Upper lobe of right lung (tissue), 1 donor: Measurements from ENCODE around the gene SHB. TPM values are rescaled to one million over a fixed set of nuclear protein-coding genes. Genes with fewer than 3 reads are reported as not detected.

Experiments used
- ATAC-seq: fragments of 200-7000 bp; cut with Tn5 transposase; one replicate; pipeline ENCODE4 v1.9.1; 2020; ENCODE audit warnings: mild to moderate bottlenecking, moderate library complexity
- DNase-seq: peaks from one replicate; pipeline ENCODE4 v3.0.0-alpha.2; 2020
- H3K27ac ChIP-seq: fragments of 200-600 bp; one replicate; pipeline ENCODE4 v1.8.0; 2022
- H3K27me3 ChIP-seq: fragments of 200-600 bp; one replicate; pipeline ENCODE4 v1.8.0; 2022; ENCODE audit warnings: mild to moderate bottlenecking
- H3K36me3 ChIP-seq: fragments of 200-600 bp; one replicate; pipeline ENCODE4 v1.8.0; 2022
- H3K4me1 ChIP-seq: fragments of 200-600 bp; one replicate; pipeline ENCODE4 v1.8.0; 2022
- H3K4me3 ChIP-seq: fragments of 200-600 bp; one replicate; pipeline ENCODE4 v1.8.0; 2022; ENCODE audit warnings: mild to moderate bottlenecking
- H3K9me3 ChIP-seq: fragments of 200-600 bp; one replicate; pipeline ENCODE4 v1.8.0; 2022
- intact Hi-C: fragments of 100-400 bp; cut with DNase I; formaldehyde crosslinking; loops from one replicate; pipeline ENCODE4 v1.11.0; 2022
- total RNA-seq: library from RNA; stranded (reverse); fragmentation: NEBNext Ultra II Directional; extraction: Animal tissue kit (Norgen Biotek cat#: 25700); gene quantifications from one replicate; pipeline ENCODE4 v1.2.1, GENCODE V29; 2021
- TF ChIP-seq, protein P1 (sequence below): fragments of 200-600 bp; IDR thresholded peaks from one replicate; pipeline ENCODE4 v1.8.0; 2022; ENCODE audit warnings: antibody characterized with exemption
- donor health status: DM: no; HTN: yes; CAD: no; lungs with severe emphysema.

The SHB gene
- total RNA-seq, 1 donor from 2014 or later, result 33.4 TPM

DNA sequence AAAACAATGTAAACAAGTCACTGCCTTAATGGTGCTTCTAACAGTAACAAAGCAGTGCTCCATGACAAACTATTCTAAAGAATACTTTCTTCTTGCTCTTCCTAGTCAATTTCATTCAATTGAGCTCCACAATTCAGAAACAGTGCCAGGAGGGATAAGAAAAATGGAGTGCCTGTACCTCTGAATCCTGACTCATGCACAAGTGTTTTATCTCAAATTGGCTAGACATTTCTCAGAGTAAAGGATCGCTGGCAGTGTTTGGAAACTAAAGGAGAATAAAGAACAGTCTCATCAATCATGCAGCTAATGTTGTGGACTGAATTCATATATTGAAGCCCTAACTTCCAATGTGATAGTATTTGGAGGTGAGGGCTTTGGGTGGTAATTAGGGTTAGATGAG lies 192.7 kb downstream of the SHB start:
- DNase-seq, result no peak
- no peak for ATAC-seq
- TF ChIP-seq, protein P1, sequence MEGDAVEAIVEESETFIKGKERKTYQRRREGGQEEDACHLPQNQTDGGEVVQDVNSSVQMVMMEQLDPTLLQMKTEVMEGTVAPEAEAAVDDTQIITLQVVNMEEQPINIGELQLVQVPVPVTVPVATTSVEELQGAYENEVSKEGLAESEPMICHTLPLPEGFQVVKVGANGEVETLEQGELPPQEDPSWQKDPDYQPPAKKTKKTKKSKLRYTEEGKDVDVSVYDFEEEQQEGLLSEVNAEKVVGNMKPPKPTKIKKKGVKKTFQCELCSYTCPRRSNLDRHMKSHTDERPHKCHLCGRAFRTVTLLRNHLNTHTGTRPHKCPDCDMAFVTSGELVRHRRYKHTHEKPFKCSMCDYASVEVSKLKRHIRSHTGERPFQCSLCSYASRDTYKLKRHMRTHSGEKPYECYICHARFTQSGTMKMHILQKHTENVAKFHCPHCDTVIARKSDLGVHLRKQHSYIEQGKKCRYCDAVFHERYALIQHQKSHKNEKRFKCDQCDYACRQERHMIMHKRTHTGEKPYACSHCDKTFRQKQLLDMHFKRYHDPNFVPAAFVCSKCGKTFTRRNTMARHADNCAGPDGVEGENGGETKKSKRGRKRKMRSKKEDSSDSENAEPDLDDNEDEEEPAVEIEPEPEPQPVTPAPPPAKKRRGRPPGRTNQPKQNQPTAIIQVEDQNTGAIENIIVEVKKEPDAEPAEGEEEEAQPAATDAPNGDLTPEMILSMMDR, result no peak
- intact Hi-C loops, result no loop called here
- no peak overlapping the region for H3K4me3 ChIP-seq
- H3K4me1 ChIP-seq, result no peaks in the 10 kb centered on the region
- H3K36me3 ChIP-seq, result peaks cover 12% of the 10 kb centered on the region
- no peak overlapping the region for H3K27ac ChIP-seq
- no peaks in the 10 kb centered on the region for H3K27me3 ChIP-seq
- no peaks in the 10 kb centered on the region for H3K9me3 ChIP-seq

DNA sequence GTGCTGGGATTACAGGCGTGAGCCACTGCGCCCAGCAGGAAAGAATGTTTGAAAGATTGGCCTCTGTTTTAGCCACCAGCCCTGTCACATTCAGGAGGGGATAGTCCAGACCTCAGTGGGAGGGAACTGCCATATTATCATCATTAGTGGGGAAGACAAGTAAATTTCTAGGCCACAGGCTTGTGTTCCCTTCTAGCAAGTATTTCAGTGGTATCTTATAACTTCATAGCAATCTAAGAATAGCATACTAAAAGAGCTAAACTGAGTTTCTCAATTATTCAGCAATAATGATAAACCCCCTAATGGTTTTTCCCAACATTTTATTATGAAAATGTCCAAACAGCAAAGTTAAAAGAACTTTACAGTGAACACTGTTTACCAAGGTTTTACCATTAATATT lies 195.1 kb downstream of the SHB start:
- intact Hi-C loops, result no loop called here

DNA sequence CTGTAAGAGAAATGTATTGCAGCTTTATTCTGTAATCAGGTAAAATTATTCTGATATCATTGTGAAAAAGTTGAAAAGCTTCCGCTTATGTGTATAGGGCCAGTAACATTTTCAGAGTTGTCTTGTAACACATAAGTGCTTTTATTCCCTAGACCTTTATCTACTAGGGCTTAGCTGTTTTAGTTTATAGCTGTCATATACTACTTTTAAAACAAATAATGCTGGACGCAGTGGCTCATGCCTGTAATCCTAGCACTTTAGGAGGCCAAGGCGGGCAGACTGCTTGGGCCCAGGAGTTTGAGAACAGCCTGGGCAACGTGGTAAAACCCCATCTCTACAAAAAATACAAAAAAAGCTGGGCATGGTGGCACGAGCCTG lies 198.2 kb downstream of the SHB start:
- Histone ChIP-seq H3K27me3 (no peaks in the 10 kb centered on the region), H3K27ac (no peak overlapping the region), H3K36me3 (peaks cover 5% of the 10 kb centered on the region), H3K9me3 (no peaks in the 10 kb centered on the region), H3K4me3 (no peak overlapping the region), H3K4me1 (no peaks in the 10 kb centered on the region)
- no peak for DNase-seq
- intact Hi-C loops, result no loop called here
- TF ChIP-seq, protein P1, result no peak
- ATAC-seq, result no peak

More for the DNA sequence above, 195.1 kb downstream of the SHB start:
- Histone ChIP-seq H3K36me3 (peaks cover 5% of the 10 kb centered on the region), H3K9me3 (no peaks in the 10 kb centered on the region), H3K27me3 (no peaks in the 10 kb centered on the region), H3K27ac (no peak overlapping the region), H3K4me3 (no peak overlapping the region), H3K4me1 (no peaks in the 10 kb centered on the region)
- ATAC-seq (no peak), DNase-seq (no peak)
- TF ChIP-seq, protein P1, result no peak

DNA sequence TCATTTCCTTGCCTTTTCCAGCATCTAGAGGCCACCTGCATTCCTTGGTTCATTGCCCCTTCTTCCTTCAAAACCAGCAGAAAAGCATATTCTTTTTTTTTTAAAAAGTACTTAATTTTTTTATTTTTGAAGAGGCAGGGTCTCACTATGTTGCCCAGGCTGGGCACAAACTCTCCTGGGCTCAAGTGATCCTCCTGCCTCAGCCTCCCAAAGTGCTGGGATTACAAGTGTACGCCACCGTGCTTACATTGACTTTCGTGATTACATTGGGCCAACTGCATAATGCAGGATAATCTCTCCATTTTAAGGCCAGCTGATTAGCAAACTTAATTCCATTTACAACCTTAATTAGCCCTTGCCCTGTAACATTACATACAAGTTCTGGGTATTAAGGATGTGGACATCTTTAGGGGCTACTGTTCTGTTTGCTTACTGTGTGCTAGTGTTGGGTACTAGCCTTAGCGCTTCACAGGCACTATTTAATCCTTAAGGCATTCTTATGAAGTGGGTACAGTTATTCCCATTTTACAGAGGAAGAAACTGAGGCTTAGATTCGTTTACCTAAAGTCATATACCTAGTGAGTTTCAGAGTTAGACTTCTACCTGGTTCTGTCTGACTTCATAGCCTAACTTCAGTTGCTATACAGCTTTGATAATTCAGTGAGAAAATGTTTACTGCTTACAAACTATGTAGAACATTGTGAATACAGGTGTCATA lies 198.8 kb downstream of the SHB start:
- no peaks in the 10 kb centered on the region for H3K9me3 ChIP-seq
- TF ChIP-seq, protein P1, result no peak
- H3K4me1 ChIP-seq, result no peaks in the 10 kb centered on the region
- peaks cover 5% of the 10 kb centered on the region for H3K36me3 ChIP-seq
- H3K27me3 ChIP-seq, result no peaks in the 10 kb centered on the region
- intact Hi-C loops, result no loop called here
- no peak for ATAC-seq
- H3K27ac ChIP-seq, result no peak overlapping the region
- H3K4me3 ChIP-seq, result no peak overlapping the region
- no peak for DNase-seq

Other genes with a start within 250 kb of the SHB start
- gene SLC25A51, start 165.1 kb downstream of the SHB start, total RNA-seq, result 24.5 TPM